Right kidney (tissue), 1 donor: Measurements from ENCODE around the gene RXYLT1.
"Not testable (repeated sequence)": the region's sequence is repeated elsewhere in the genome, so short reads cannot be mapped to it uniquely, and the experiment has no call there.

ENCODE experiments used
- DNase-seq: peaks from one replicate; pipeline ENCODE4 v3.0.0-alpha.2; 2016

Gene RXYLT1

GRCh38 chr12:63841571-63841970 is 61.9 kb downstream of the RXYLT1 start:
- DNase-seq, result no peak

GRCh38 chr12:63842750-63843149 is 63.0 kb downstream of the RXYLT1 start:
- DNase-seq, result not testable (repeated sequence)

- DNase-seq, result no peak
These were observed 63.6 kb downstream of the RXYLT1 start for GRCh38 chr12:63843254-63843720.

- peak; percentile 99 for DNase-seq
These were observed 64.1 kb downstream of the RXYLT1 start for GRCh38 chr12:63843721-63844390.

GRCh38 chr12:63844391-63845341 is 65.0 kb downstream of the RXYLT1 start, which contains the start of gene SRGAP1:
Gene SRGAP1 (plus strand): TSS chr12:63844700. CDS start chr12:63844817, 117 bp downstream.
- DNase-seq, result peak; percentile 98

GRCh38 chr12:63845726-63846125 is 66.0 kb downstream of the RXYLT1 start:
- DNase-seq, result peak; percentile 39

- DNase-seq, result no peak
These were observed 66.7 kb downstream of the RXYLT1 start for GRCh38 chr12:63846238-63846967.

GRCh38 chr12:63848450-63848849 is 68.7 kb downstream of the RXYLT1 start:
- no peak for DNase-seq

- DNase-seq, result no peak
These were observed 69.5 kb downstream of the RXYLT1 start for GRCh38 chr12:63849106-63849620.

- DNase-seq, result no peak
These were observed 69.9 kb downstream of the RXYLT1 start for GRCh38 chr12:63849641-63850040.

- no peak for DNase-seq
These were observed 74.3 kb downstream of the RXYLT1 start for GRCh38 chr12:63853978-63854377.

GRCh38 chr12:63855299-63855698 is 75.6 kb downstream of the RXYLT1 start:
- DNase-seq, result no peak

- DNase-seq, result no peak
These were observed 78.3 kb downstream of the RXYLT1 start for GRCh38 chr12:63857771-63858670.
